G401.6 (cell line): Measurements from ENCODE around the gene DENND4A.
"Not testable (repeated sequence)": the region's sequence is repeated elsewhere in the genome, so short reads cannot be mapped to it uniquely, and the experiment has no call there.

ENCODE experiments used
- FAIRE-seq: peaks from 2 replicates; lab custom pipeline; 2012; peaks lifted over from hg19 to GRCh38; lab: Jason Lieb, UNC

The DENND4A gene

DNA sequence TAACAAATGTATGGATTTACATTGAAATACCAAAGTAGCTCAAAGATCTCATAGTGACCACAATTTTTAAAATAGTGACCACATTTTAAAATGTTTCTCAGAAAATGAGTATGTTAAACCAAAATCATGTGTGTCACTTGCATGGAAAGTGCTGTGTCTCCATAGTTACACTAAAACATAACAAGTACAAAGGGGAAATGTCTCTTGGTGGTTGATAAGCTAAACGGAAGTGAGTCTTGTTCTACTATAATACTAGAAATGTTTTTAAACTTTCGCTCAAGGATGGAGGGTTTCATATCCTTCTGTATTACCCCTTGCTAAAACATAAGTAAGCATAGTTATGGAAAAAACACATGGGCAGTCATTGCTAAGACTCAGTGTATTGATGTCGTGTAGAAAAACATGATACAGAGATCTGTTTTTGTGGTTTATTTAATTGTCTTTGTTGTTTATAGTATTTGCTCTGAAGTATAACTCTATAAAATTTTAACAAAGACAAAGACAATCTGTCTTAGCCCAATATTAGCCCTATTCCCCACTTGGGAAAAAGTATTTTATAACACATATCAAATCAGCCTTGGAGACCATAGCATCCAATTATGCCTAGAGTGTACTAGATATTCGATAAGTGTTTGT is 27.0 kb upstream of the DENND4A start:
- no peak for FAIRE-seq

DNA sequence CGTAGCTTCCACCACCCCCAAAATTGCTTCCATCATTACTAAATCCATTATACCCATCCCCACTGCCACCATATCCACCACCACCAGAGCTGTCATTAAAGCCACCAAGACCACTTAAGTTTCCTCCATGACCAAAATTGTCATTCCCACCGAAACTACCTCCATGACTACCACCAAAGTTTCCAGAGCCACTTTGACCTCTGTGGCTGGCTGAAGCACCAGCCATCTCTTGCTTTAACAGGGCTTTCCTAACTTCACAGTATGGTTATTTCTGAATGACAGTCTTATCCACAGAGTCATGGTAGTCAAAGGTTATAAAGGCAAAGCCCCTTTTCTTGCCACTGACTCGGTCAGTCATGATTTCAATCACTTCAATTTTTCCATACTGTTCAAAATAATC is 24.3 kb upstream of the DENND4A start:
- FAIRE-seq, result no peak

DNA sequence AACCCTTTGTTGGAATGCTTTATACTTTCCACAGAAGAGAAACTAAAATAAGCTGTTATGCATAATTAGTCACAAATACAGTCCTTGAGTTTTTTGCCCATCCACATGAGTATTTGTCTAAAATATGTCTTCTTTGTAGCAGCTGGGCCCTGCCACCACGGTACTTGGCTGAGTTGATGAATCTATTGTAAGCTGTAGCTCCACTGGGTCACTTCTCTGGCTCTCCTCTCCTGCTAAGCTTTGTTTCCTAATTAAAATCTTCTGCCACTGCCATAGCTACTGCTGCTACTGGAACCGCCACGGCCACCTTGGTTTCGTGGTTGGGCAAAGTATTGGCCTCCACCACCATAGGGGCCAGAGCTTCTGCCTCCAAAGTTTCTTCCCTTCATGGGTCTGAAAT is 23.9 kb upstream of the DENND4A start:
- not testable (repeated sequence) for FAIRE-seq

DNA sequence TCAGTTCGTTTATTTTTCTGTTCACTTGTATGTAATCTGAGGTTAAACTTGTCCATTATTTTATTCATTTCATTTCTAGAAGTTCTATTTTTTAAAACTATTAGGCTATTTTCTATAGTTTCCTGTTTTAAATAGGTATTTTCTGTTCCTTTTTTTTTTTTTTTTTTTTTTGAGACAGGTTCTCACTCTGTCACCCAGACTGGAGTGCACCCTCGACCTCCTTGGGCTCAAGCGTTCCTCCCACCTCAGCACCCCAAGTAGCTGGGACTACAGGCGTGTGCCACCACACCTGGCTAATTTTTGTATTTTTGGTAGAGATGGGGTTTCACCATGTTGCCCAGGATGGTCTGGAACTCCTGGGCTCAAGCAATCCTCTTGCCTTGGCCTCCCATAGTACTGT is 22.2 kb upstream of the DENND4A start:
- FAIRE-seq, result not testable (repeated sequence)

DNA sequence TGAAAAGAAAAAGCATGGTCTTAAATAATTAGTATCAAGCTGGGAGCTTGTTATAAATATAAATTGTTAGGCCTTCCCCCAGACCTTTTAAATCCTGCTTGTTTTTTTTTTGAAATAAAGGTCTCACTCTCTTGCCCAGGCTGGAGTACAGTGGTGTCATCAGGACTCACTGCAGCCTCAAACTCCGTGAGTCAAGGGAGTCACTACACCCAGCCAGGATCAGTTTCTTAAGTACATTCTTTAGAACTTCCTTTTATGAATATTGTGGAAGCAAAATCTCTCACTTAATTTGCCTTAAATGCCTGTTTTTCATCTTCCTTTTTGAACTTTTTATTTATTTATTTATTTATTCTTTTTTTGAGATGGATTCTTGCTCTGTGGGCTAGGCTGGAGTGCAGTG is 20.8 kb upstream of the DENND4A start:
- no peak for FAIRE-seq

DNA sequence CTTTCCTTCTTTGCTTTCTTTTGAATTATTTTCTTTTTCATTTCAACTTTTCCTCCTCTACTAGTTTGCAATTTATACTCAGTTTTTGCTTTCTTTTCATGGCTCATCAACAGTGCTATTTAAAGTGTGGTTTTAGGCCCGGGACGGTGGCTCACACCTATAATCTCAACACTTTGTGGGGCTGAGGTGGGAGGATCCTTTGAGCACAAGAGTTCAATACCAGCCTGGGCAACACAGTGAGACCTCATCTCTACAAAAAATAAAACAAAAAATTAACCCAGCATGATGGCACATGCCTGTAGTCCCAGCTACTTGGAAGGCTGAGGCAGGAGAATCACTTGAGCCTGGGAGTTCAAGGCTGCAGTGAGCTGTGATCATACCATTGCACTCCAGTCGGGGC is 20.4 kb upstream of the DENND4A start:
- no peak for FAIRE-seq

DNA sequence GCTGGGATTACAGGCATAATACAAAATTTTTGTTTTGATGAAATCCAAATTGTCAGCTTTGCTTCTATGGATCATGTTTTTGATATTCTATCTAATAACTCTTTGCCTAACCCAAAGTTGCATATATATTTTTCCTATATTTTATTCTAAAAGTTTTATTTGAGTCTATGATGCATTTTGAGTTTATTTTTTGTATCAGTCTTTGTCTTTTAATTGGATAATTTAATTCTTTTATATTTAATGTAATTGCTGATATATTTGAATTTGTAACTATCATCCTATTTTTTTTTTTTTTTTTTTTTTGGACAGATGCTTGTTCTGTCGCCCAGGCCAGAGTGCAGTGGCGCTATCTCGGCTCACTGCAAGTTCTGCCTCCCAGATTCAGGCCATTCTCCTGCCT is 19.7 kb upstream of the DENND4A start:
- no peak for FAIRE-seq

DNA sequence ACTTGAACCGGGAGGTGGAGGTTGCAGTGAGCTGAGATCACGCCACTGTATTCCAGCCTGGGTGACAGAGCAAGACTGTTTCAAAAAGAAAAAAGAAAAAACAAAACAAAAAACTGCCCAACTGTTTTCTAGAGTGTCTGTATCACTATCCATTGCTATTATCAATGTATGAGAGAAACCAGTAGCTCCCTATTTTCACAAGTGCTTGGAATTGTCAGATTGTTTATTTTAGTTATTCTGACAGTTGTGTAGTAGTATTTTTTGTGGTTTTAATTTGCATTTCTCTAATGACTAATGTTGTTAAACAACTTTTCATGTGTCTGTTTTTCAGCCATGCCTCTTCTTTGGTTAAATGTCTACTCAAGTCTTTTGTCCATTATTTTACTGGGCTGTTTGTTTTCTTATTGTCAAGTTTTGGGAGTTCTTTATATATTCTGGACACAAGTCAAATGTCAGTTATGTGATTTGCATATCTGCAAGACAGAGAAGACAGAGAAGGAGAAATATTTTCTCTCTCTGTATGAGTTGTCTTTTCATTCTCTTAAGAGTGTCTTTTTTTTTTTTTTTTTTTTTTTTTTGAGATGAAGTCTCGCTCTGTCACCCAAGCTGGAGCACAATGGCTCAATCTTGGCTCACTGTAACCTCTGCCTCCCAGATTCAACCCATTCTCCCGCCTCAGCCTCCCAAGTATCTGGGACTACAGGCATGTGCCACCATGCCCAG is 19.1 kb upstream of the DENND4A start:
- FAIRE-seq, result not testable (repeated sequence)

DNA sequence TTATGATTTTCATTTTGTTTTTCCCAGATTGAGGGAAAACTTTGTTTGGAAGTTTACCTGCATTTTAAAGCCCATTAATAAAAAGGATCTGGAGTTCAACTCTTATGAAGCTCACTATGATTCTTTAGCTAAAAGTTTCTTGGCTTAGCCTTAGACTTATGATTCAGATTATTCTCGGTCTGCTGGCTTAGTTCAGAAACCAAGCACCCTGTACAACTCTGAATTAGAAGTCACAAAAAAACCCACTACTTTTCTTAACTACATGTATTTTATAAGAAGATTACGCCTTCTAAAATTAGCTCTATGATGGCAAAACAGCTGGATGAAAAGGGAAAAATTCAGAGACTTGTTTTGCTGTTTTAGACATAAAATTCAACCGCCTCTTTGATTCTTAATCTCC is 14.3 kb upstream of the DENND4A start:
- no peak for FAIRE-seq

DNA sequence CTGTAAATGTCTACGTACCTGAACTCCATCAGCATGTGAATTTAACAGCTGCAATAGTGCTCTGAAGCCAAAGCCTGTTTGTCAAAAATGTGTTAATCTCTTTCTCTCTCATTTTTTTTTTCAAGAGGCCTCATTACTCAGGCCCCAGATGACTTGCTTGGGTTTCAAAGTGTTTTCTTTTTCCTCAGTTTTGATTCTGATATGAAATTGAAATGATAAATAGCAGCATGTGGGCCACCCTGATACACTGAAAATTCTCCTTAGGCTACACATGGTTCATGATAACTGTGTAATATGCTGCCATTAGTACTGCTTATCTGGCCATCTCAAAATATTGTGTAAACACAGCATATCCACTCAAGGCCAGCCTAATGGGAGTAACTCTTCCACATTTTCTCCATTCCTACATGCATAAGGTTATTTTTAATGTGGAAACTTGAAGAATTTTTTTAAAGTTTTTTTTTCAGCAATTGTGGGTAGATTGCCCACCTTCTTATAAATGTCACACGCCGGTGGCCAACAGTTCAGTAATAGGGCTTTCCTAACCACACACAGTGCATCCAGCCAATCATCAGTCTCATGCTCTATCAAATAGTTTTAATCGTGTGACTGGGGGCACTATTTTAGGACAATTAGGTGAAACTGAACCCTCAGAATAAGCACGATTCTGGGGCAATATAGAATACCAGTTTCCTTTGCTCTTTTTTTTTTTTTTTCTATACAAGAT is 13.1 kb upstream of the DENND4A start:
- FAIRE-seq, result no peak

DNA sequence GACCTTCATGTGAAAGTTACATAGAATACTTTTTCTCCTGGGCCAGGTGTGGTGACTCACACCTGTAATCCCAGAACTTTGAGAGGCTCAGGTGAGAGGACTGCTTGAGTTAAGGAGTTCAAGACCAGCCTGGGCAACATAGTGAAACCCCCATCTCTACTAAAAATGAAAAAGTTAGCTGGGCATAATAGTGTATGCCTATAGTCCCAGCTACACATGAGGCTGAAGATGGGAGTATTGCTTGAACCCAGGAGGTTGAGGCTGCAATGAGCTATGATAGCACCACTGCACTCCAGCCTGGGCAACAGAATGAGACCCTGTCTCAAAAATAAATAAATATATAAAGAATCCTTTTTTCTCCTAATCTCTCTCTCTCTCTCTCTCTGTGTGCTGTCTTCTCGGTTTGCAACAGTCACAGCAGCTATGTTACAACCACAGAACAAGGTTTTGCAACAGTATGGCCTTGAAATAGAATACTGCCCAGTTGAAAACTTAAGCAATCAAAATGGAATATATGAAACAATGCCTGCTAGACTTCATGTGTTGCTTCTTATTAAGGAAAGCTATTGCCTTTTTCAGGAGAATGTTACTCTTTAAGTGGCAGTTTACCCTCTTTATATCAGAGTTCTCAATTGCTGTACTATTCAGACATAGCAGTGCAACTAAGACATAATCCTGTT is 12.3 kb upstream of the DENND4A start:
- no peak for FAIRE-seq

DNA sequence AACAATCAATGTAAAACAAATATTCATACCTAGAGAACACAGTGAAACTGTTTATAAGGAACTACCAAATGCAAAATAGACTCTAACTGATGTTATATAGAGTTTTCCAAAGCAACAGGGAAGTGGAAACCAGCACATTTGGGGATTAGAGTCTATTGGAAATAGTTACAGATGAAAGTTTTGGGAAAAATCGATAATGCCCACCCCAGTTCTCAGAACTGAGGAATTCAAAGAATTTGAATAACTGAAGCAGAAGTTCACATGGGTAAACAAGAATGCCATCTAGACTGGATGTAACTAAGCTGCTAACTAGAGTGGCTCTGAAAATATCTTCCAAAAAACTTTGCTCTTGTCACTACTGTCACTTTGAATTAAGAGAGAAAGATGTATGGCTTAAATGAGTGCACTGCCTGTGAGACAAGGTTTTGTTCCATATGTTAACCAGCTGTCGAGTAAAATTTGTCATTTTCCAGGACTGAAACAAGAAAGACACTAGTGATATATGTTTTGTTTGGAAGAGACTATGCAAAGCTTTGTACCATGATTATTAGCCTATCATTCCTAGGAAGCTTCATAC is 9.2 kb upstream of the DENND4A start:
- FAIRE-seq, result no peak

DNA sequence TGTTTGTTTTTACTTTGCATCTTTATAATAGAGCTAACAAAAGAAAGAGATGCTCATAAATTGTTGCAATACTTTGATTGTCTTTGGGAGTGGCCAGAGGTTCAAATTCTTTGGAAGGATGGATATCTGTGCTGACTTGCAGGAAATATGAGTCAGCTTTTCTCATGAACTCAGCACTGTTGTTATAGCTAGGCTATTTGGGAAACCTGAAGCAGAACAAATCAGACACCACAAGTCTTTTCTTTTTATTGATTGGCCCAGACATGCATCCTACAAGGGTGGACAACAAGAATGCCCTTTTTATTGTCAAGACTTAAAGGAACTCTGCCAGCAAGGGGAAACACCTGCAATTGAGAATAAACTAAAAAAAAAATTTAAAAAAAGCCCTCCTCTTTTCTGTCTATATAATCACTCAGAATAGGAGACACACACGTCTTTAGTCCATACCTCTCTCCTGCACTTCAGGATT is 4.6 kb upstream of the DENND4A start:
- FAIRE-seq, result no peak

DNA sequence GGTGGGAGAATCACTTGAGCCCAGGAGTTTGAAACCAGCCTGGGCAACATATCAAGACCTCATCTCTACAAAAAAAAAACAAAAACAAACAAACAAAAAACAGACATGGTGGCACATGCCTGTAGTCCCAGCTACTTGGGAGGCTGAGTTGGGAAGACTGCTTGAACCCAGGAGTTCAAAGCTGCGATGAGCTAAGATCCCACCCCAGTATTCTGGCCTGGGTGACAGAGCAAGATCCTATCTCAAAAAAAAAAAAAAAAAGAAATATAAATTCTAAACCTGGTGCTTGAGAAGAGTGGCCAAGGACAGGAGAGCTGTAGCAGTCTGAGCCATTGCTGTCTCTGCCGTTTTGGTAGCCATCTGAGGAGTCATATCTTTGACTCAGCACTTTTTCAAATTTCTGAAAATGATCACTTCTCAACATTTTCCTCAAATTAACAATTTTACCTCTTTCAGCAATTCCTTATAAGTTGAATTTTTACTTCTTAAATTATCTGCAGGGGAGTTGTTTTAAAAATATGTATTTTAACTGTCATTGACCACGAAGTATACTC is 3.6 kb upstream of the DENND4A start:
- no peak for FAIRE-seq

DNA sequence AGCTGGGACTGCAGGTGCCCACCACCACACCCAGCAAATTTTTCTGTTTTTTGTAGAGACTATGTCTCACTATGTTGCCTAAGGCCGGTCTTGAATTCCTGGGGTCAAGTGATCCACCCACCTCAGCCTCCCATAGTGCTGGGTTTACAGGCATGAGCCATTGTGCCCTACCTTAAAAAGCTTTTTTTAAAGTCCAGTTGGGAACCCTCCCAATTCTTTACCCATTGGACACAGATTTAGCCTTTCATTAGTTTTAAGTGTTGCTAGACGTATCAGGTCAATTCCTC is 1.7 kb upstream of the DENND4A start:
- no peak for FAIRE-seq

DNA sequence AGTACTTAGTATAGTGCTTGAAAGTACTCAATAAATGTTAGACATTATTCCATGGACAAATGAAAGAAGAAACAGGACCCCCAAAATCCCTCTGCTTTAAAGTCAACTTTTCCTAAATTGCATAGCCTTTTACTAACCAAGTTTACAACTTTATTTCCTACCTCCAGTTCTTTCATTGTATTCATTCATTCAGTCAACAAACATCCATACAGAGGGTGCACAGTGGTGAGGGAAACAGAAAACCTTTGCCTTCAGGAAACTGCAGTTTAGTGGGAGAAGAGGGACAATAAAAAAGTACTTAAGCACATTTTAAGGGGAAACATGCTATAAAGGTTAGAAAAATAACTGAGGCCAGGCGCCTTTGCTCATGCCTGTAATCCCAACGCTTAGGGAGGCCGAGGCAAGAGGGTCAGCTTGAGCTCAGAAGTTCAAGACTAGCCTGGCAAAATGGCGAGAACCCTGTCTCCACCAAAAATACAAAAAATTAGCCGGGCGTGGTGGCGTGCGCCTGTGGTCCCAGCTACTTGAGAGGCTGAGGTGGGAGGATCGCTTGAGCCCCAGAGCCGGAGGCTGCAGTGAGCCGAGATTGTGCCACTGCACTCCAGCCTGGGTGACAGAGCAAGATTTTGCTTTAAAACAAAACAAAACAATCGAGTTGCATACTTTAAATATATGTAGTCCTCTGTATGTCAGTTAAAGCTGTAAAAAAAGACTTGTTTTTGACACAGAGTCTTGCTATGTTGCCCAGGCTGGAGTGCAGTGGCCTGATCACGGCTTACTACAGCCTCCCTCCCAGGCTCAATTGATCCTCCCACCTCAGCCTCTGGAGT is 1.1 kb upstream of the DENND4A start:
- FAIRE-seq, result no peak

DNA sequence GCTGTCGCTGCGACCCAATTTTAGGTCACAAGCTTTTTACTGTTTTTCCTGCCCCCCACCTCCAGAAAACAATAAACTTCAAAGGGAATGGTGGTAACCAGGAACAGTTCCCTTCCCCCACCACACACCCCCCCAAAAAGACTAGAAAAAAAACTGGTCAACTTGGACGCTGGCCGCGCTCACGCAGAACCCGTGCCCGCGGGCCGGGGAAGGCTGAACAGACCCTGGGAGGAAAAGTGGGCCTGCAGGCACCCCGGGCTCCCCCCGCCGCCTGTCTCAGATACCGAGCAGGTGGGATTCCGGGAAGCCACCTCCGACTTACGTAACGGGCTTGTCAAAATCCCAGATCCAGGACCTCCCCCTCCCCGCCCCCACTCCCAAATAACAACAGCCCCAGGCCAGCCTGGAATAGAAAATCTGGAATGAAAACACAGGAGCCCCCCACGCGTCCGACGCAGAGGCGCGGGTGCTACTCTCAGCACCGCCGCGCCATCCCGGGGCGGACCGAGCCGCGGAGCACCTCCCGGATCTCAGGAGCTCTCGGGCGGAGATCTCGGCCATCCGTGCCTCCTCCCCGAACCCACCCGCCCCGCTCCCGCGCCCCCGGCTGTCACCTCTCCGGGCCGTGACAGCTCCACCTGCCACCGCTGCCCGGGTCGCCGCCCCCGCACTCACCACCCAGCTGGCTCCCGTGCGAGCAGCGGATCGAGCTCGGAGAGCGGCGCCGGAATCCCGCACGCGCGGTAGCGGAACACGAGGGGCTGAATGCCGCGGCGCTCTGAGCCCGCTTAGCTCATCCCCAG is 557 bp downstream of the DENND4A start:
- no peak for FAIRE-seq

DNA sequence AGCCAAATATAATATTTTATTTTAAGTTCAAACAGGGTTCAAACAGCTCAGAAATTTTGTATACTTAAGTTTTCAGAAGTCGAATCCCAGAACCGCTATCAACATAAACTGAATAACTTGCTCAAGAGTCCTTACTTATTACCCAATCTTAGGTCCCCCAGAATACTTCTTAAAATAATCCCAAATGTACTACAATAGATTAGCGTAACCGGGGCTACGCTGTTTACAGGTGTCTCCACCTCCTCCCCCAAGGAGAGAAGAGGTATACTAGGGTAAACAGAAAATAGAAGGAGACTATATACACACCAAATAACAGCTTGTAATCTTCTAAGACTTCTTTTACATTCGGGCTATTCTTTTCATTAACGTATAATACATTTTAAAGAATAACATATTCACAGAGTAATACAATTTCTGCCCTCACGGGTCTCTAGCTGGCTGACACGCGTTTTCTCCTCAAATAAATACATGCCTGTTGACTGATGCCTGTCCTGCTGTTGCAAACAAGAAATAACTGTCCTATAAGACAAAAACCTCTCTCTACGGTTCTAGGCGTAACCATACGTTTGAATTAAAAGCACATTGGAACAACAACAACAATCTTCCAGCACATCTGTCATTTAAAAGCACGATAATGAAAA is 1.3 kb downstream of the DENND4A start:
- FAIRE-seq, result no peak

DNA sequence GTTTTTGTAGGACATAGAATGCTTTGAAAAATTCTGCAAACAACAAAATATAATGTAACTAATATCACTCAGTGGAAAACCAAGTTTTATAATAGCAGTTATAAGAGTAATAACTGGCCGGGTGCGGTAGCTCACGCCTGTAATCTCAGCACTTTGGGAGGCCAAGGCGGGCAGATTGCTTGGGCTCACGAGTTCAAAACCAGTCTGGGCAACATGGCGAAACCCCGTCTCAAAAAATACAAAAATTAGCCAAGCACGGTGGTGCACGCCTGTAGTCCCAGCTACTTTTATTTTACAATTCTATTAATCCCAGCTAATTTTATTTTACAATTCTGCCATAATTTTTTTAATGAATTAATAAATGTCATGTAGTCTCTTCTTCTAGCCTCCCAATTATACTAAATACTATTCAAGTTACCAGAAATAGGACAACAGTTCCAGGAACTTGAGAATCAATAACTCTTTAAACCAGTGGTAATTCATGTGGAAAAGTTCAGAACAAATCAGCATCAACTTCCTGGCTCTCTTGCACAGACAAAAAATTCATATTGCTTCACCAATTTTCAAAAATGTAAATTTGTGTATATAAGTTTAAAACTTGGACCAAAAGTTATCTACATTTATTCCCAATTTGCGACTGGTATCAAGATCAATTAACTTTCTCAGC is 2.2 kb downstream of the DENND4A start:
- no peak for FAIRE-seq

DNA sequence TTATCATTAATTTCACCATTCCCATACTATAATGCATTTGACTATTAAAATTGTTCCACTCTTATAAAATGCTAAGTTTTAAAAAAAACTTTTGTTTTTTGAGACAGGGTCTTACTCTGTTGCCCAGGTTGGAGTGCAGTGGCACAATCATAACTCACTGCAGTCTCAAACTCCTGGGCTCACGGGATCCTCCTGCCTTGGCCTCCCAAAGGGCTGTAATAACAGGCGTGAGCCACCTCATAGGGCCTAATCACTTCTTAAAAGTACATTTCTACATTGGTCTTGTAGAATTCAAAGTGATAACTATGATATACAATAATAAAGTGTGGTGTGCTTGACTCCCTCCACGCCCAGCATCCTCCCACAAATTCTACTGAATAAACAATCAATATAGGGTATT is 3.0 kb downstream of the DENND4A start:
- no peak for FAIRE-seq
